Fibroblast of upper back skin (primary cell): ENCODE measurements around the gene STX4.

Experiments
- DNase-seq: peaks from one replicate; pipeline ENCODE4 v3.0.0-alpha.2; 2013

STX4 gene

GRCh38 chr16:31071861-31072260, 38.5 kb downstream of the STX4 start:
- DNase-seq, result peak; percentile 84

- DNase-seq, result peak; percentile 22
Measured at GRCh38 chr16:31072540-31073141, 39.3 kb downstream of the STX4 start.

GRCh38 chr16:31073142-31073969, 40.0 kb downstream of the STX4 start:
- DNase-seq, result peak; percentile 87

DNA sequence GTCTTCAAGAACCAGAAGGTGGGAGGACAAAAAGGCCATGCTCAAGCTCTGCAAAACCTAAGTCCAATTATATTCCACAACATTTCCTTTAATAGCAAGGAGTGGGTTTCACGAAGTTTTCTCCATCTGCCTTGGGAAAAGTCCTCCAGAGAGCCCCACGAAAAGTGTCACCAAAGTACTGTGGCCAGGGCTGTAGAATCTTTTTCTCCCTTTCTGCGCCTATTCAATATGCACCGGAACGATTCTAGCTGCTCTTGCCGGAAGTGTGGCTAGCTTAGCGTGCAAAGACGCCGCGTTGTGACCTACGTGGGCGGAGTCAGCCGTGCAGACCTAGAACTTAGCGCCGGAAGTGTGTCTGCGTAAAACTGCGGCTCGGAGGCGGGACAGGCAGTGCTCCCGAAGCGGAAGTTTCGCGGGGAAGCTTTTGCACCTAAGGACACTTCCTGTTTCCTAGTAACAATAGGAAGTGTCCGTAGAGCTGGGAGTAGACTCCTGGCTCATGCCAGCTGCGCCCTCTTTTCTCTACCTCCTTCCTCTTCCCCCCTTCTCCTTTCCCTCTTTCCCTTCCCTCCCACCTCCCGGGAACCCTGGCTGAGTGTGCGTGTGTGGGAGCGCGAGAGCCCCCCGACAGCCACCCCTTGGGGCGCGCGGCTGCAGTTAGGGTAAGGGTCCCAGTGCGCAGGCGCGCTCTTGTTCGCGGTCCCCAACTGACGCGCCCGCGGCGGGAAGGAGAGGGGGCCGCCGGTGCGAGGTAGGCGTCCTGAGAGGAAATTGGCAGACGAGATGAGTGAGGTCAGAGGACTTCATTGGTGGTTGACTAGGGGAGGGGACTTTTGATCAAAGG, 40.8 kb downstream of the STX4 start, which contains the start of the genes ZNF646 and ZNF668:
Gene ZNF646 (plus strand): TSS at position 453 of the 844 bp plus-strand sequence. CDS start 1,903 bp downstream, outside the sequence.
Gene ZNF668 (minus strand): TSS at position 271 of the 844 bp plus-strand sequence. CDS start 9,781 bp downstream, outside the sequence.
- peak; percentile 99 for DNase-seq

- DNase-seq, result no peak
Measured at GRCh38 chr16:31074814-31075183, 41.4 kb downstream of the STX4 start.

DNA sequence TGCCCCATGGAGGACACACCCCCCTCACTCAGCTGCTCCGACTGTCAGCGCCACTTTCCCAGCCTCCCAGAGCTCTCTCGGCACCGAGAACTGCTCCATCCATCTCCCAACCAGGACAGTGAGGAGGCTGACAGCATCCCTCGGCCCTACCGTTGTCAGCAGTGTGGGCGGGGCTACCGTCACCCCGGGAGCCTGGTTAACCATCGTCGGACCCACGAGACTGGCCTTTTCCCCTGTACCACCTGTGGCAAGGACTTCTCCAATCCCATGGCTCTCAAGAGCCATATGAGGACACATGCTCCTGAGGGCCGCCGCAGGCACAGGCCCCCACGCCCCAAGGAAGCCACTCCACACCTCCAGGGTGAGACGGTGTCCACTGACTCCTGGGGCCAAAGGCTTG, 43.0 kb downstream of the STX4 start:
- DNase-seq, result no peak

DNA sequence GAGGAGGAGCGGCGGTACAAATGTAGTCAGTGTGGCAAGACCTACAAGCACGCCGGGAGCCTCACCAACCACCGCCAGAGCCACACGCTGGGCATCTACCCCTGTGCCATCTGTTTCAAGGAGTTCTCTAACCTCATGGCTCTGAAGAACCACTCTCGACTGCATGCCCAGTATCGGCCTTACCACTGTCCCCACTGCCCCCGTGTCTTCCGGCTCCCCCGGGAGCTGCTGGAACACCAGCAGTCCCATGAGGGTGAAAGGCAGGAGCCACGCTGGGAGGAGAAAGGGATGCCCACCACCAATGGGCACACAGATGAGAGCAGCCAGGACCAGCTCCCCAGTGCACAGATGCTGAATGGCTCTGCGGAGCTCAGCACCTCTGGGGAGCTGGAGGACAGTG, 43.7 kb downstream of the STX4 start:
- DNase-seq, result no peak

DNA sequence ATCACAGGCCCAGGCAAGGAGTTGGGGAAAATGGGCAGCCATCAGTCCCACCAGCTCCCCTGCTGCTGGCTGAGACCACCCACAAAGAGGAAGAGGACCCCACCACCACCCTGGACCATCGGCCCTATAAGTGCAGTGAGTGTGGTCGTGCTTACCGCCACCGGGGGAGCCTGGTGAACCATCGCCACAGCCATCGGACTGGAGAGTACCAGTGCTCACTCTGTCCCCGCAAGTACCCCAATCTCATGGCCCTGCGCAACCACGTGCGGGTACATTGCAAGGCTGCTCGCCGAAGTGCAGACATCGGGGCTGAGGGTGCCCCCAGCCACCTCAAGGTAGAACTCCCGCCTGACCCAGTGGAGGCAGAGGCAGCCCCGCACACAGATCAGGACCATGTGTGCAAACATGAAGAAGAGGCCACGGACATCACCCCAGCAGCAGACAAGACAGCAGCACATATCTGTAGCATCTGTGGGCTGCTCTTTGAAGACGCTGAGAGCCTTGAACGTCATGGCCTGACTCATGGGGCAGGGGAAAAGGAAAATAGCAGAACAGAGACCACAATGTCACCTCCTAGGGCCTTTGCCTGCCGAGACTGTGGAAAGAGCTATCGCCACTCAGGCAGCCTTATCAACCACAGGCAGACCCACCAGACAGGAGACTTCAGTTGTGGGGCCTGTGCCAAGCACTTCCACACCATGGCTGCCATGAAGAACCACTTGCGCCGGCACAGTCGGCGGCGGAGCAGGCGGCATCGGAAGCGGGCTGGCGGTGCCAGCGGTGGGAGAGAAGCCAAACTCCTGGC, 44.4 kb downstream of the STX4 start:
- no peak for DNase-seq

DNA sequence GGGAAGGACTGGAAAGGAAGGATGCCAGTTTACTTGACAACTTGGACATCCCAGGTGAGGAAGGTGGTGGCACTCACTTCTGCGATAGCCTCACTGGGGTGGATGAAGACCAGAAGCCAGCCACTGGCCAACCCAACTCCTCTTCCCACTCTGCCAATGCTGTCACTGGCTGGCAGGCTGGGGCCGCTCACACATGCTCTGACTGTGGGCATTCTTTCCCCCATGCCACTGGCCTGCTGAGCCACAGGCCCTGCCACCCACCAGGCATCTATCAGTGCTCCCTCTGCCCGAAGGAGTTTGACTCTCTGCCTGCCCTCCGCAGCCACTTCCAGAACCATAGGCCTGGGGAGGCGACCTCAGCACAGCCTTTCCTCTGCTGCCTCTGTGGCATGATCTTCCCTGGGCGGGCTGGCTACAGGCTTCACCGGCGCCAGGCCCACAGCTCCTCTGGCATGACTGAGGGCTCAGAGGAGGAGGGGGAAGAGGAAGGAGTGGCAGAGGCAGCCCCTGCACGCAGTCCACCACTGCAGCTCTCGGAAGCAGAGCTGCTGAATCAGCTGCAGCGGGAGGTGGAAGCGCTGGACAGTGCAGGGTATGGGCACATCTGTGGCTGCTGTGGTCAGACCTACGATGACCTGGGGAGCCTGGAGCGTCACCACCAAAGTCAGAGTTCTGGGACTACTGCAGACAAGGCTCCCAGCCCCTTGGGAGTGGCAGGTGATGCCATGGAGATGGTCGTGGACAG, 45.4 kb downstream of the STX4 start:
- no peak for DNase-seq

- no peak for DNase-seq
Measured at GRCh38 chr16:31079342-31079944, 46.1 kb downstream of the STX4 start.

DNA sequence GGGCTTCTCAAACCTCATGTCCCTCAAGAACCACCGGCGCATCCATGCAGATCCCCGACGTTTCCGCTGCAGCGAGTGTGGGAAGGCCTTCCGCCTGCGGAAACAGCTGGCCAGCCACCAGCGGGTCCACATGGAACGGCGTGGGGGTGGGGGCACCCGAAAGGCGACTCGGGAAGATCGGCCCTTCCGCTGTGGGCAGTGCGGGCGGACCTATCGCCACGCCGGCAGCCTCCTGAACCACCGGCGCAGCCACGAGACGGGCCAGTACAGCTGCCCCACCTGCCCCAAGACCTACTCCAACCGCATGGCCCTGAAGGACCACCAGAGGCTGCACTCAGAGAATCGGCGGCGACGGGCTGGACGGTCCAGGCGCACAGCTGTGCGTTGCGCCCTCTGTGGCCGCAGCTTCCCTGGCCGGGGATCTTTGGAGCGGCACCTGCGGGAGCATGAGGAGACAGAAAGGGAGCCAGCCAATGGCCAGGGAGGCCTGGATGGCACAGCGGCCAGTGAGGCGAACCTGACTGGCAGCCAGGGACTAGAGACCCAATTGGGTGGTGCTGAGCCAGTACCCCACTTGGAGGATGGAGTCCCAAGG, 46.8 kb downstream of the STX4 start:
- no peak for DNase-seq

DNA sequence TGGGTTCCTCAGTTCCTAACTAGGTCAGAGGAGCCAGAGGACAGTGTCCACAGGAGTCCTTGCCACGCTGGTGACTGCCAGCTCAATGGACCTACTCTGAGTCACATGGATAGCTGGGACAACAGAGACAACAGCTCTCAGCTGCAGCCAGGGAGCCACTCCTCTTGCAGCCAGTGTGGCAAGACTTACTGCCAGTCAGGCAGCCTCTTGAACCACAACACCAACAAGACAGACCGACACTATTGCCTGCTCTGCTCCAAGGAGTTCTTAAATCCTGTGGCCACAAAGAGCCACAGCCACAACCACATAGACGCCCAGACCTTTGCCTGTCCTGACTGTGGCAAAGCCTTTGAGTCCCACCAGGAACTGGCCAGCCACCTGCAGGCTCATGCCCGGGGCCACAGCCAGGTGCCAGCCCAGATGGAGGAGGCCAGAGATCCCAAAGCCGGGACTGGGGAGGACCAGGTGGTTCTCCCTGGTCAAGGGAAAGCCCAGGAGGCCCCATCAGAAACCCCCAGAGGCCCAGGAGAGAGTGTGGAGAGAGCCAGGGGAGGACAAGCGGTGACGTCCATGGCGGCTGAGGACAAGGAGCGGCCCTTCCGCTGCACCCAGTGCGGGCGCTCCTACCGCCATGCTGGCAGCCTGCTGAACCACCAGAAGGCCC, 47.5 kb downstream of the STX4 start:
- no peak for DNase-seq

GRCh38 chr16:31081428-31082351, 48.3 kb downstream of the STX4 start:
- no peak for DNase-seq

DNA sequence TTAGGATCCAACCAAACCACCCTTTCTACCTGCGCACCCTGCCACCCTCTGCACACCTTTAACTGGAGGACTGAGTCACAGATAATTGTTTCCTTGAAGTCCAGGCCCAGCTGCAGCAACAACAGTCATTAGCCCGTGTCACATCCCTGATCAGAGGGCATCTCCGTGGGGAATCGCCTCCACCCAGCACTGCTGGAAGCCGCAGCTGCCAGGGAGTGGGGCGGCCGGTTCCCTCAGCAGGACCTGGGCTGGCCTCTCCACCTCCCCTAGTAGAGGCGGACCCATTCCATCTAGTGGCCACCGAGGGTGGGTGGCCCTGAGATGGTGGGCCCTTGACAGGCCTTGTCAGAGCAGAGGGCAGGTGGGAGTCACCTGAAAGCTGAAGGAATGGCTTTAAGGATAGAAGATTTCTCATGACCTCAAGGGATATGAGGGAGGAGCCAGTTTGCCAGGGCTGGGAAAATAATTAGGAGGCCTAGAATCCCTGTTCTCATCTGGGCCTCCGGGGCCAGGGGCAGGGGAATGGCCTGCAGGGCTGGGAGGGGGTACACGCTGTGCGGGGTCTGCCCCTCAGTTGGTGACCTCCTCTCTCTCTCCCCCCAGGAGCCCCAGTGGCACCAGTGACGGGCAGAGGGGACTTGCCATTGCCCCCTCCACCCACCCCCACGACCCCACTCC, 49.1 kb downstream of the STX4 start:
- DNase-seq, result no peak

- DNase-seq, result no peak
Measured at GRCh38 chr16:31083081-31083480, 49.7 kb downstream of the STX4 start.

GRCh38 chr16:31083556-31083955, 50.2 kb downstream of the STX4 start:
- DNase-seq, result no peak

- no peak for DNase-seq
Measured at GRCh38 chr16:31083981-31084380, 50.6 kb downstream of the STX4 start.

GRCh38 chr16:31084584-31085302, 51.4 kb downstream of the STX4 start:
- no peak for DNase-seq
